ENCODE measurements around the gene FSTL3. TPM values are rescaled to one million over a fixed set of nuclear protein-coding genes. Genes with fewer than 3 reads are reported as not detected.

The FSTL3 gene
- total RNA-seq, 4 donors from 2014 or later = 105 to 200 (median 133) TPM

DNA sequence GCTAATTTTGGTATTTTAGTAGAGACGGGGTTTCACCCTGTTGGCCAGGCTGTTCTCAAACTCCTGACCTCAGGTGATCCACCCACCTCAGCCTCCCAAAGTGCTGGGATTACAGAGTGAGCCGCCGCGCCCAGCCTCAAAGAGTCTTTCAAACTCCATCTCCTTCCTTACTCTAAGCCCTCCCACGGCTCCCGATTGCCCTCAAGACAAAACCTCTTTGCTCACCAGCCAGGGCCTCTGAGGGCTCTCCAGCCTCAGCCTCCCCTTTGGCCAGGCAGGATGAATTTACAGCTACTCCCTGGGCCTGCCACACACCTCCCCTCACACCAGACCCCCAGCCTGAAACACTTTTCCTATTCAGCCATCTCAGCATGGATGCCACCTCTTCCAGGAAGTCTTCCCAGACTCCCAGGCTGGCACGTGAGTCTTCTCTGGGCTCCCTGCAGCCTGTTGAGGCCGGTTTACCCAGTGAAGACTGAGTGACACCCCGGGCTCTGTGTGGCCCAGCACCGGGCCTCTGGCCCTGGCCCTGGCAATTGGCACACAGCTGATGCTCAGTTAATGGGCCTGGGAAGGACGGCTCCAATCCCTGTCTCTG lies 11.5 kb downstream of the FSTL3 start:
- Histone ChIP-seq H3K27me3 (no peaks in the 10 kb centered on the region), H3K9me3 (no peaks in the 10 kb centered on the region), H3K4me1 (no peaks in the 10 kb centered on the region), H3K36me3 (no peaks in the 10 kb centered on the region), H3K4me3 (no peak overlapping the region), H3K27ac (no peak overlapping the region)
- WGBS, 2 donors (ENCODE audit: low coverage in 1 of 2) = 78 to 100% methylated on average over 4 of the region's 11 CpGs
- no peak for ATAC-seq
- TF ChIP-seq, protein P1, sequence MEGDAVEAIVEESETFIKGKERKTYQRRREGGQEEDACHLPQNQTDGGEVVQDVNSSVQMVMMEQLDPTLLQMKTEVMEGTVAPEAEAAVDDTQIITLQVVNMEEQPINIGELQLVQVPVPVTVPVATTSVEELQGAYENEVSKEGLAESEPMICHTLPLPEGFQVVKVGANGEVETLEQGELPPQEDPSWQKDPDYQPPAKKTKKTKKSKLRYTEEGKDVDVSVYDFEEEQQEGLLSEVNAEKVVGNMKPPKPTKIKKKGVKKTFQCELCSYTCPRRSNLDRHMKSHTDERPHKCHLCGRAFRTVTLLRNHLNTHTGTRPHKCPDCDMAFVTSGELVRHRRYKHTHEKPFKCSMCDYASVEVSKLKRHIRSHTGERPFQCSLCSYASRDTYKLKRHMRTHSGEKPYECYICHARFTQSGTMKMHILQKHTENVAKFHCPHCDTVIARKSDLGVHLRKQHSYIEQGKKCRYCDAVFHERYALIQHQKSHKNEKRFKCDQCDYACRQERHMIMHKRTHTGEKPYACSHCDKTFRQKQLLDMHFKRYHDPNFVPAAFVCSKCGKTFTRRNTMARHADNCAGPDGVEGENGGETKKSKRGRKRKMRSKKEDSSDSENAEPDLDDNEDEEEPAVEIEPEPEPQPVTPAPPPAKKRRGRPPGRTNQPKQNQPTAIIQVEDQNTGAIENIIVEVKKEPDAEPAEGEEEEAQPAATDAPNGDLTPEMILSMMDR (IDR thresholded peaks at IDR 0.05) = no peak
- TF ChIP-seq EP300 (IDR thresholded peaks at IDR 0.05) (no peak), POLR2A (IDR thresholded peaks at IDR 0.05) (no peak), POLR2AphosphoS5 (IDR thresholded peaks at IDR 0.05) (no peak)

DNA sequence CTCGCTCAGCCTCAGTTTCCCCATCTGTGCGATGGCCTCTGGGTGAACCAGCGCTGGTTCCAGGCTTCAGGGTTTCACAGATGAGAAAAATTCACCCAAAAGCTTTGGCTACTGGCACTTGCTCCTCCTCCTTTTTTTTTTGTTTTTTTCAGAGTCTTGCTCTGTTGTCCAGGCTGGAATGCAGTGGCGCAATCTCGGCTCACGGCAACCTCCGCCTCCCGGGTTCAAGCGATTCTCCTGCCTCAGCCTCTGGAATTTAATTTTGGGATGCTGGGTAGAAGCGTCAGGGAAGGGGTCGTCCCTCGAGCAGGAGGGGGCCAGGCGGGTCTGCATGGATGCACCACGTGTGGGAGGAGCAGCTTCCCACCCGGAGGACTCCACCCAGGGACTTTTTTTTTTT lies 12.0 kb downstream of the FSTL3 start:
- no peak for TF ChIP-seq EP300 (IDR thresholded peaks at IDR 0.05)
- Histone ChIP-seq H3K4me1 (no peaks in the 10 kb centered on the region), H3K27ac (no peak overlapping the region), H3K27me3 (no peaks in the 10 kb centered on the region), H3K36me3 (no peaks in the 10 kb centered on the region), H3K4me3 (no peak overlapping the region), H3K9me3 (no peaks in the 10 kb centered on the region)
- no peak for ATAC-seq
- WGBS, 2 donors (ENCODE audit: low coverage in 1 of 2) = 50 to 80% methylated on average over 1 to 2 of the region's 15 CpGs

DNA sequence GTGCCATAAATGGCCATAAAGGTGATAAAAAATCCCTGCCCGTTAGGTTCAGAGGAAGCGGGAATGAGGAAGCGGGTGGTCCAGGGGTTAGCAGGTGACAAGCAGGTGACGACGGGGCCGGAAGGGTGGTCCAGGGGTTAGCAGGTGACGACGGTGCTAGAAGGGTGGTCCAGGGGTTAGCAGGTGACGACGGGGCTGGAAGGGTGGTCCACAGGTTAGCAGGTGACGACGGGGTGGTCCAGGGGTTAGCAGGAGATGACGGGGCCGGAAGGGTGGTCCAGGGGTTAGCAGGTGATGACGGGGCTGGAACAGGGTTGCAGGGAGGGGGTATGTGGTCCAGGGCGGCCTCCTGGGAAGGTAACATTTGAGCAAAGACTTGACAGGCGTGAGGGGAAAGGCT lies 12.8 kb downstream of the FSTL3 start:
- TF ChIP-seq POLR2AphosphoS5 (IDR thresholded peaks at IDR 0.05) = no peak
- TF ChIP-seq EP300 (IDR thresholded peaks at IDR 0.05) = no peak
- TF ChIP-seq POLR2A (IDR thresholded peaks at IDR 0.05) = no peak
- TF ChIP-seq, protein P1 (IDR thresholded peaks at IDR 0.05) = no peak
- H3K27me3 ChIP-seq = no peaks in the 10 kb centered on the region
- no peak overlapping the region for H3K4me3 ChIP-seq
- no peaks in the 10 kb centered on the region for H3K36me3 ChIP-seq
- H3K9me3 ChIP-seq = no peaks in the 10 kb centered on the region
- WGBS, 2 donors (ENCODE audit: low coverage in 1 of 2) = 88 to 94% methylated on average over 7 to 11 of the region's 17 CpGs
- no peaks in the 10 kb centered on the region for H3K4me1 ChIP-seq
- no peak for ATAC-seq
- no peak overlapping the region for H3K27ac ChIP-seq

DNA sequence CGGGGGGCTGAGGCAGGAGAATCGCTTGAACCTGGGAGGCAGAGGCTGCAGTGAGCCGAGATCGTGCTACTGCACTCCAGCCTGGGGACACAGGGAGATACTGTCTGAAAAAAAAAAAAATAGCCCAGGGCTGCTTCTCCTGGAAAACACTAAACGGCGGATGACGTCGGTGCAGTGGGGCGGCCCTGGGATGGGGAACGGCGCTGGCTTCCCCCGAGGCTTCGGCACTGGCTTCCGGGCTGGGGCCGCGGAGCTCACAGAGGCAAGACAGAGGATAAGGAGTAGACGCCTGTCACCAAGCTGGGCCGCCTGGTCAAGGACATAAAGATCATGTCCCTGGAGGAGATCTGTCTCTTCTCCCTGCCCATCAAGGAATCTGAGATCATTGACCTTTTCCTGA lies 14.0 kb downstream of the FSTL3 start:
- Histone ChIP-seq H3K9me3 (no peaks in the 10 kb centered on the region), H3K27ac (no peak overlapping the region), H3K36me3 (no peaks in the 10 kb centered on the region), H3K4me3 (no peak overlapping the region), H3K27me3 (peaks cover 8% of the 10 kb centered on the region), H3K4me1 (no peaks in the 10 kb centered on the region)
- WGBS, 2 donors (ENCODE audit: low coverage in 1 of 2) = 30 to 76% methylated on average over 2 to 14 of the region's 18 CpGs
- TF ChIP-seq, protein P1 (IDR thresholded peaks at IDR 0.05) = no peak
- TF ChIP-seq POLR2AphosphoS5 (IDR thresholded peaks at IDR 0.05) (no peak), POLR2A (IDR thresholded peaks at IDR 0.05) (no peak), EP300 (IDR thresholded peaks at IDR 0.05) (no peak)
- ATAC-seq = no peak

DNA sequence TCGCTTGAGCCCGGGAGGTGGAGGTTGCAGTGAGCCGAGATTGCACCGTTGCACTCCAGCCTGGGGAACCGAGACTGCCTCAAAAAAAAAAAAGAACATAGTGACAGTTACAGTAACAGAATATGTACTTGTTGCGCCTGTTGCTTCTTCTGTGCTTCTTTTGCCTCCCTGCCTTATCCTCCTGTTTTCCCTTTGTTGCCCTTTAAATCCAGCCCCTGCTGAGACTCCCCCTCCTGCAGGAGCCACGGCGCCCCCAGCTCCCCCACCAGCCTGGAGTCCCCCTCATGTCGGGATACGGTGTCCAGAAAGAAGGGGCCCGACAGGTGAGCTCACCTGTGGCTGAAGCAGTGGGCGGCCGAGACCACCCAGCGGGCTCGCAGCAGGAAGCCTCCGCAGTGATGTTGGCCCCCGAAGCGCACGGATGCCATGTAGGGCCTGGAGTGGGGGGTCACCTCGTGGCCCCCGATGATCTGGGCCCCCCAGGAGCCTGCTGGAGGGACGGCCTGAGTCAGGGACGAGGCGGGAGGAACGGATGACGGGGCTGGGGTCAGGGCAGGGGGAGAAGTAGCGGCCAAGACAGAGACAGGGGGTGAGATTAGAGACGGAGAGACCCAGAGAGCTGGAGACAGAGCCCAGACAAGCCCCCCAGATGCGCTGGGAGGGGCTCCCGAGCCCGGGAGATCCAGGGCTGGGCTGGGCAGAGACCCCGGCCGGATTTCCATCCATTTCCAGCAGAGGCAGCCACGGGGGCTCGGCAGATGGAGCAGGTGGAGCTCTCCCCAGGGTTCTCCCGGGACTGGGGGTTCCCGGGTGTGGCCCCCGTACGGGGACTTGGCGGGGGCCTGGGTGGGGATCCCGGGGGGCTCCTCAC lies 18.5 kb downstream of the FSTL3 start:
- no peaks in the 10 kb centered on the region for H3K36me3 ChIP-seq
- WGBS, 2 donors (ENCODE audit: low coverage in 1 of 2) = 36 to 52% methylated on average over 6 to 13 of the region's 41 CpGs
- no peaks in the 10 kb centered on the region for H3K9me3 ChIP-seq
- H3K4me3 ChIP-seq = no peak overlapping the region
- TF ChIP-seq EP300 (IDR thresholded peaks at IDR 0.05) (no peak), POLR2AphosphoS5 (IDR thresholded peaks at IDR 0.05) (no peak), POLR2A (IDR thresholded peaks at IDR 0.05) (no peak)
- TF ChIP-seq, protein P1 (IDR thresholded peaks at IDR 0.05) = no peak
- ATAC-seq = no peak
- no peaks in the 10 kb centered on the region for H3K4me1 ChIP-seq
- H3K27me3 ChIP-seq = peaks cover 24% of the 10 kb centered on the region
- no peak overlapping the region for H3K27ac ChIP-seq
